Measurements from ENCODE around the gene NPTN.

DNA sequence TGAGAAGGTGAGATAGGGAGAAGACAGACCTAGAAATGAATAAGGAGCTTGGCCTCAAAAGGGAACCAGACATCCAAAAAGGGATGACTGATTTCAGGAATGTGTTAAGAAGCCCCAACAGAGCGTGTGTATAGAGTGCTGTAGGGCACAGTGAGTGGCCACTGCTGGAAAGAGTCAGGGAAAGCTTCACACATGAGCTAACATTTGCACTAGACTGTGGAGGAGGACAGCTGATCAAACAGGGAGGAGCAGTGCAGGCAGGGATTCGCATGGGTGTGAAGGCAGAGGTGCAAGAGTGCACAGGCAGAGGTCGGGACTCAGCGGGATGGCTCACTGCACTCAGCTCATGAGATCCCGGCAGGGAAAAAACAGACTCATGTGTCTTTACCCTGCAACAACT, 61.8 kb downstream of the NPTN start:
- TF ChIP-seq, protein P1, sequence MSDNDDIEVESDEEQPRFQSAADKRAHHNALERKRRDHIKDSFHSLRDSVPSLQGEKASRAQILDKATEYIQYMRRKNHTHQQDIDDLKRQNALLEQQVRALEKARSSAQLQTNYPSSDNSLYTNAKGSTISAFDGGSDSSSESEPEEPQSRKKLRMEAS (IDR thresholded peaks at IDR 0.05), result no peak
- TF ChIP-seq CEBPB (IDR thresholded peaks at IDR 0.05) (no peak), CHD4 (IDR thresholded peaks at IDR 0.05; ENCODE audit: borderline replicate concordance) (no peak), POLR2A (IDR thresholded peaks at IDR 0.05; ENCODE audit: low read length) (no peak)
- TF ChIP-seq, protein P2, sequence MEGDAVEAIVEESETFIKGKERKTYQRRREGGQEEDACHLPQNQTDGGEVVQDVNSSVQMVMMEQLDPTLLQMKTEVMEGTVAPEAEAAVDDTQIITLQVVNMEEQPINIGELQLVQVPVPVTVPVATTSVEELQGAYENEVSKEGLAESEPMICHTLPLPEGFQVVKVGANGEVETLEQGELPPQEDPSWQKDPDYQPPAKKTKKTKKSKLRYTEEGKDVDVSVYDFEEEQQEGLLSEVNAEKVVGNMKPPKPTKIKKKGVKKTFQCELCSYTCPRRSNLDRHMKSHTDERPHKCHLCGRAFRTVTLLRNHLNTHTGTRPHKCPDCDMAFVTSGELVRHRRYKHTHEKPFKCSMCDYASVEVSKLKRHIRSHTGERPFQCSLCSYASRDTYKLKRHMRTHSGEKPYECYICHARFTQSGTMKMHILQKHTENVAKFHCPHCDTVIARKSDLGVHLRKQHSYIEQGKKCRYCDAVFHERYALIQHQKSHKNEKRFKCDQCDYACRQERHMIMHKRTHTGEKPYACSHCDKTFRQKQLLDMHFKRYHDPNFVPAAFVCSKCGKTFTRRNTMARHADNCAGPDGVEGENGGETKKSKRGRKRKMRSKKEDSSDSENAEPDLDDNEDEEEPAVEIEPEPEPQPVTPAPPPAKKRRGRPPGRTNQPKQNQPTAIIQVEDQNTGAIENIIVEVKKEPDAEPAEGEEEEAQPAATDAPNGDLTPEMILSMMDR (IDR thresholded peaks at IDR 0.05), result no peak

All from A549 (cell line).